Suprapubic skin (tissue), 4 donors: Measurements from ENCODE around the gene ANKRD6. TPM values are rescaled to one million over a fixed set of nuclear protein-coding genes. Genes with fewer than 3 reads are reported as not detected.

Experiments
- DNase-seq, 2 donors: peaks; one replicate each; pipeline ENCODE4 v3.0.0-alpha.2; 2019; ENCODE audit warnings: low spot score in 2 of 2
- H3K27ac ChIP-seq: fragments of 200-600 bp; sonication (generic); one replicate; pipeline ENCODE4 v1.5.1; 2019
- H3K27me3 ChIP-seq: fragments of 200-600 bp; sonication (generic); one replicate; pipeline ENCODE4 v1.5.1; 2019
- H3K36me3 ChIP-seq: fragments of 200-600 bp; sonication (generic); one replicate; pipeline ENCODE4 v1.5.1; 2019
- H3K4me1 ChIP-seq: fragments of 200-600 bp; sonication (generic); one replicate; pipeline ENCODE4 v1.5.1; 2019
- H3K4me3 ChIP-seq: fragments of 200-600 bp; sonication (generic); one replicate; pipeline ENCODE4 v1.5.1; 2019; ENCODE audit warnings: mild to moderate bottlenecking
- H3K9me3 ChIP-seq: fragments of 200-600 bp; sonication (generic); one replicate; pipeline ENCODE4 v1.5.1; 2019
- EP300 ChIP-seq: sonication (generic); formaldehyde crosslinking; IDR thresholded peaks from one replicate; pipeline ENCODE4 v1.6.1; 2017; ENCODE audit warnings: antibody characterized with exemption
- POLR2A ChIP-seq, 2 donors: fragments of 450-650 bp; IDR thresholded peaks; one replicate each; pipeline ENCODE4 v1.6.1; 2017; ENCODE audit warnings: antibody characterized with exemption in 2 of 2, mild to moderate bottlenecking in 2 of 2, moderate library complexity in 2 of 2
- POLR2AphosphoS5 ChIP-seq, 3 donors: sonication (generic); formaldehyde crosslinking; IDR thresholded peaks; one replicate each; pipeline ENCODE4 v1.6.1; 2017; ENCODE audit warnings: antibody characterized with exemption in 3 of 3
- WGBS: methylation state at CpG from one replicate; pipeline ENCODE4 v1.1.5; 2018; 5-methylcytosine and 5-hydroxymethylcytosine counted together
- total RNA-seq, 4 donors: library from RNA; depleted of rRNA; stranded (reverse); fragments of >200 nt; gene quantifications; one replicate each; pipeline ENCODE4 v1.1.0, GENCODE V29; 2016
- TF ChIP-seq, protein P1 (sequence below), 2 donors: fragments of 200-600 bp in 1 of 2; fragments of 450-650 bp in 1 of 2; sonication (generic) in 1 of 2; IDR thresholded peaks; one replicate each; pipeline ENCODE4 v1.5.1; 2016 to 2019; ENCODE audit warnings: antibody characterized with exemption in 2 of 2, mild to moderate bottlenecking in 1 of 2, moderate library complexity in 1 of 2

Gene ANKRD6
- 1 to 10 TPM; 3.4 to 6.9 (median 5.4) TPM for total RNA-seq

DNA sequence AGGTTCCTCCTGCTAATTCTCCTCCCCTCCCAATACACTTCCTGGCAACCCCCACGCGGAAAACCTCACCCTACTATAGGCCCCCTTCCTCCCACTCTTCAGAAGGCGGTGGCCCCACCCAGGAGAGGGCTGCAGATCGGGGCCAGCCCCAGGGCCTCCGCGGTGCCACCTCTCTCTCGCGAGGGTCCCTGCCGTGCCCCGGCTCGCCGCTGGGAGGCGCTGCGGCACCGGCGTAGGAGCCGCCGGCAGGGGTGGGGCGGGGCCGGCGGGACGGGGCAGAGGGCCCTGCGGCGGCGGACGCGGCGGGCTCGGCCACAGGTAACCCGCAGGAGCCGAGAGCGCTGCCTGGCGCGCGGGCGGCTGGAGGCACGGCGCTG, at the start of gene ANKRD6:
Gene ANKRD6, plus strand, starts transcription at position 278 of the 377 bp plus-strand sequence. CDS start 133,825 bp downstream, outside the sequence.
- Histone ChIP-seq H3K27ac (peak within 1 kb of the TSS; percentile 3), H3K27me3 (no peaks in the 10 kb centered on the region), H3K36me3 (no peaks in the 10 kb centered on the region), H3K4me1 (peaks cover 16% of the 10 kb centered on the region), H3K4me3 (peak within 1 kb of the TSS; percentile 84), H3K9me3 (no peaks in the 10 kb centered on the region)
- peak; percentile 79 to 82 for DNase-seq
- TF ChIP-seq, protein P1, sequence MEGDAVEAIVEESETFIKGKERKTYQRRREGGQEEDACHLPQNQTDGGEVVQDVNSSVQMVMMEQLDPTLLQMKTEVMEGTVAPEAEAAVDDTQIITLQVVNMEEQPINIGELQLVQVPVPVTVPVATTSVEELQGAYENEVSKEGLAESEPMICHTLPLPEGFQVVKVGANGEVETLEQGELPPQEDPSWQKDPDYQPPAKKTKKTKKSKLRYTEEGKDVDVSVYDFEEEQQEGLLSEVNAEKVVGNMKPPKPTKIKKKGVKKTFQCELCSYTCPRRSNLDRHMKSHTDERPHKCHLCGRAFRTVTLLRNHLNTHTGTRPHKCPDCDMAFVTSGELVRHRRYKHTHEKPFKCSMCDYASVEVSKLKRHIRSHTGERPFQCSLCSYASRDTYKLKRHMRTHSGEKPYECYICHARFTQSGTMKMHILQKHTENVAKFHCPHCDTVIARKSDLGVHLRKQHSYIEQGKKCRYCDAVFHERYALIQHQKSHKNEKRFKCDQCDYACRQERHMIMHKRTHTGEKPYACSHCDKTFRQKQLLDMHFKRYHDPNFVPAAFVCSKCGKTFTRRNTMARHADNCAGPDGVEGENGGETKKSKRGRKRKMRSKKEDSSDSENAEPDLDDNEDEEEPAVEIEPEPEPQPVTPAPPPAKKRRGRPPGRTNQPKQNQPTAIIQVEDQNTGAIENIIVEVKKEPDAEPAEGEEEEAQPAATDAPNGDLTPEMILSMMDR (IDR thresholded peaks at IDR 0.05), result peak; percentile 89 to 96
- TF ChIP-seq POLR2AphosphoS5 (IDR thresholded peaks at IDR 0.05) (no peak), EP300 (no peak), POLR2A (IDR thresholded peaks at IDR 0.05) (peak in 1 of 2 donors; percentile 34)
- 1% methylated on average over 18 of the region's 38 CpGs for WGBS

DNA sequence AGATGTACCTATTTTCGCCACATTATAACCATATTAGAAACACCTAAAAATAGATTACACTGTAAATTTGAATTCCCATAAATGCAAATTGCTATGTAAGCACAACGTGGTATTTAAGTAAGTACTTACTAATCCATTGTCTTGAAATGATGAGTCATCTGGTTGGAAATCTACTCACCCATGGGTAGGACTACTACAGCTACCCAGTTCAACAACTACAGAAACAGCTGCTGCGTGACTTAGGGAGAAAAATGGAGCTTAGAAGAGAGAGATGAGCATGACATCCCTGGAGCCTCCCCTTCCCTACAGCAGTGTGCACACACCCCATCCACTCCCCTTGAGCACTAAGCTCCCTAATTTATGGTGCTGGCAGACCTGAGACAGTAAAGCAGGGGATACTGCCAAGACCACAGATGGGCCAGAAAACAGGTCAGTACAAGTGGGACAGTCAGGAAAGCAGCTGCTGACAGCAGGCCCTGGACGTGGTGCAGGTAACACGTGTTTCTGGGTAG, 47.7 kb upstream of the ANKRD6 start:
- peaks cover 6% of the 10 kb centered on the region for H3K4me1 ChIP-seq
- no peaks in the 10 kb centered on the region for H3K9me3 ChIP-seq
- TF ChIP-seq EP300 (no peak), POLR2AphosphoS5 (IDR thresholded peaks at IDR 0.05) (no peak), POLR2A (IDR thresholded peaks at IDR 0.05) (no peak)
- TF ChIP-seq, protein P1 (IDR thresholded peaks at IDR 0.05), result no peak
- peak overlapping the region; percentile 49 for H3K27ac ChIP-seq
- WGBS, result 45% methylated on average over 5 of the region's 5 CpGs
- H3K4me3 ChIP-seq, result no peak overlapping the region
- no peaks in the 10 kb centered on the region for H3K36me3 ChIP-seq
- H3K27me3 ChIP-seq, result no peaks in the 10 kb centered on the region
- DNase-seq, result no peak

DNA sequence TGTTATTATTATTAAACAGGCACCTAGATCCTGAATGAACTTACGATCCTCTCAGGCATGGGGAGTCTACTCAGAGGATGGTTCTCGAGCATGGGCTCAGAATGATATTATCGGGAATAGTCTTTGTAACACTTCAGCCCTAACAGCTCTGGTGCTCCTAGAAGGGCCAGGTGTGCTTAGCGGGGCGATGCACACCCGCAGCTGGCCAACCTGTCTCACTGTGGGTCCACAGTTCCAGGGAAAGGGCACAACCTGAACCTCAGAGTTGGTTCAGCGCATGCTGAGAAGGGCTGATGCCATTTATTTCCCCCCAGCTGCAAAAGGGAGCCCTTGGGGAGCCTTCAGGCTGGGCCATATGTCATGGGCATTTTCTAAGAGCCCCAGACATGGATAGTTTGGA, 47.1 kb upstream of the ANKRD6 start:
- H3K36me3 ChIP-seq, result no peaks in the 10 kb centered on the region
- no peak for DNase-seq
- H3K4me1 ChIP-seq, result peaks cover 6% of the 10 kb centered on the region
- no peaks in the 10 kb centered on the region for H3K9me3 ChIP-seq
- TF ChIP-seq POLR2A (IDR thresholded peaks at IDR 0.05) (no peak), EP300 (no peak), POLR2AphosphoS5 (IDR thresholded peaks at IDR 0.05) (no peak)
- TF ChIP-seq, protein P1 (IDR thresholded peaks at IDR 0.05), result no peak
- no peak overlapping the region for H3K4me3 ChIP-seq
- 76% methylated on average over 7 of the region's 7 CpGs for WGBS
- H3K27ac ChIP-seq, result peak overlapping the region; percentile 49
- H3K27me3 ChIP-seq, result no peaks in the 10 kb centered on the region

DNA sequence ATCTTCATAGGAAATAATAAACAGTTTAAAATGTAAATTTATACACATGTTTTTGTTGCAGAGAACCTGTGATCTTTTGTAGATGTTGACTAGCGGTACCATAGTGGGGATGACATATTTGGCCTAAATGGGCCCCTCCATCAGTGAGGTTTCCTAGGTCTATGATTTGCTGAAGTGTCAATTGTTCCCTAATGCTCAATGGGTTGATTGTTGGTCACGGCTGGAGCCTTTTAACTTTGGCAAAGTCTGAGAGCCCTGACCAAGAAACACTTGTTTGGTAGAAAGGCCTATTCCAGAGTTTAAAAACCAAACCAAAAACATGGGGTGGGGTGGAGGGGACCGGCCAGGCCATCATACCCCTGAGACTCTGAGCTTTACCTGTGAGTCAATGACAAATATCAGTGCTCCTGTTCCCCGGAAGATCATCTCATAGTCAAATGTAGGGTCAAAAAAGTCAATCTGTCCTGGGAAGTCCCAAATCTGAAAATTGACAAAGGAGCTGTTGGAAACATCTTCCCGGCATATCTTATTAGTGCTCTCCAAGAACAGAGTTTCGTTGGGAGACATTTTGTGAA, 45.9 kb upstream of the ANKRD6 start:
- 92% methylated on average over 6 of the region's 6 CpGs for WGBS
- Histone ChIP-seq H3K27me3 (no peaks in the 10 kb centered on the region), H3K27ac (no peak overlapping the region), H3K36me3 (no peaks in the 10 kb centered on the region), H3K9me3 (no peaks in the 10 kb centered on the region), H3K4me3 (no peak overlapping the region), H3K4me1 (peaks cover 6% of the 10 kb centered on the region)
- no peak for TF ChIP-seq POLR2AphosphoS5 (IDR thresholded peaks at IDR 0.05)
- TF ChIP-seq EP300, result no peak
- TF ChIP-seq POLR2A (IDR thresholded peaks at IDR 0.05), result no peak
- TF ChIP-seq, protein P1 (IDR thresholded peaks at IDR 0.05), result no peak
- DNase-seq, result no peak

DNA sequence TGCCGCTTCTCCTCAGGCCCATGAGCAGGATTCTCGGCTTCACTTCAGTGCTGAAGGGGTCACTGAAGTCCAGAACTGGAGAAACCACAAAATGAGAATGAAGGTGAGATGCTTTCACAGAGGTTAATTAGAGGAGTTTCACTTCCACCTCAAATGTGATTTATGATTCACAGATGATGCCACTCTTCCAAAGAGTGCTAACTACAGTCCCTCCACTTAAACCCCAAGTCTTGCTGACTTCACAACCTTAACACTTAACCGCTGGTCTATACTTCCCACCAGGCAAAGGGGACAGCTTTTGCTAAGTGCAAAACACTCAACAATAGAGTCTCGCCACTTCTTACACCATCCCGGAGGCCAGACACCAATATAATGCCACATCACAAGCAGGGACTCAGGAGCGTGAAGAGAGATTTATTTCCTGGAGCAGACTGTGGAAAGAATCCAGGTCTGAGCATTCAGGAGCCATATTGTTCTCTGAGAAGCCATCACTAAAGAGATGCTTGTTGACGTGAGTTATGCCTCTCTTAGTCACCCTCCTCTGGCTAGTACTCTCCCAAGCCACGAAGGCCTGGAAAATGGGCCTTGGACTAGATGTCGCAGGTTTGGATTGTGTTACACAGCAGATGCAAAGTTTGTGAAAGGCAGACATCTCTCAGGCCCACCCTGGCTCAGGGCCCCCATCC, 45.3 kb upstream of the ANKRD6 start:
- TF ChIP-seq, protein P1 (IDR thresholded peaks at IDR 0.05), result no peak
- TF ChIP-seq POLR2A (IDR thresholded peaks at IDR 0.05) (no peak), POLR2AphosphoS5 (IDR thresholded peaks at IDR 0.05) (no peak), EP300 (no peak)

More for the DNA sequence above, 45.3 kb upstream of the ANKRD6 start:
- H3K27ac ChIP-seq, result no peak overlapping the region
- H3K36me3 ChIP-seq, result no peaks in the 10 kb centered on the region
- 88% methylated on average over 9 of the region's 9 CpGs for WGBS
- H3K9me3 ChIP-seq, result no peaks in the 10 kb centered on the region
- H3K27me3 ChIP-seq, result no peaks in the 10 kb centered on the region
- peaks cover 6% of the 10 kb centered on the region for H3K4me1 ChIP-seq
- DNase-seq, result no peak
- H3K4me3 ChIP-seq, result no peak overlapping the region
